ENCODE measurements around the gene ROBO1. TPM values are rescaled to one million over a fixed set of nuclear protein-coding genes. Genes with fewer than 3 reads are reported as not detected.
"Not testable (repeated sequence)": the region's sequence is repeated elsewhere in the genome, so short reads cannot be mapped to it uniquely, and the experiment has no call there.

ROBO1 gene
- total RNA-seq, 1 donor from 2014 or later: 0.16 TPM

GRCh38 chr3:79202471-79203143, 565.2 kb downstream of the ROBO1 start:
- no peak for DNase-seq (ENCODE audit: low spot score)
- intact Hi-C loops (cut with micrococcal nuclease): no loop called here
- Mint-ChIP-seq H3K4me1 (ENCODE audit: low read depth) (no peaks in the 10 kb centered on the region), H3K9me3 (peaks cover 7% of the 10 kb centered on the region), H3K27ac (no peak overlapping the region), H3K4me3 (no peak overlapping the region), H3K36me3 (ENCODE audit: low read depth) (no peaks in the 10 kb centered on the region), H3K27me3 (ENCODE audit: insufficient read depth) (no peaks in the 10 kb centered on the region)

GRCh38 chr3:79200456-79200855, 567.3 kb downstream of the ROBO1 start:
- H3K27me3 Mint-ChIP-seq (ENCODE audit: insufficient read depth): no peaks in the 10 kb centered on the region
- H3K9me3 Mint-ChIP-seq: peaks cover 5% of the 10 kb centered on the region
- no peaks in the 10 kb centered on the region for H3K36me3 Mint-ChIP-seq (ENCODE audit: low read depth)
- no peak overlapping the region for H3K27ac Mint-ChIP-seq
- intact Hi-C loops (cut with micrococcal nuclease): no loop called here
- H3K4me3 Mint-ChIP-seq: no peak overlapping the region
- no peaks in the 10 kb centered on the region for H3K4me1 Mint-ChIP-seq (ENCODE audit: low read depth)
- DNase-seq (ENCODE audit: low spot score): no peak

- DNase-seq (ENCODE audit: low spot score): no peak
- Mint-ChIP-seq H3K4me1 (ENCODE audit: low read depth) (no peaks in the 10 kb centered on the region), H3K4me3 (no peak overlapping the region), H3K27me3 (ENCODE audit: insufficient read depth) (no peaks in the 10 kb centered on the region), H3K9me3 (peaks cover 5% of the 10 kb centered on the region), H3K36me3 (ENCODE audit: low read depth) (no peaks in the 10 kb centered on the region), H3K27ac (no peak overlapping the region)
- intact Hi-C loops (cut with micrococcal nuclease): no loop called here
These were observed 567.8 kb downstream of the ROBO1 start for GRCh38 chr3:79199966-79200365.

- DNase-seq (ENCODE audit: low spot score): no peak
- H3K36me3 Mint-ChIP-seq (ENCODE audit: low read depth): no peaks in the 10 kb centered on the region
These were observed 580.4 kb downstream of the ROBO1 start for GRCh38 chr3:79187426-79187825.

GRCh38 chr3:79184251-79184650, 583.5 kb downstream of the ROBO1 start:
- no peak for DNase-seq (ENCODE audit: low spot score)
- Mint-ChIP-seq H3K27me3 (ENCODE audit: insufficient read depth) (no peaks in the 10 kb centered on the region), H3K36me3 (ENCODE audit: low read depth) (no peaks in the 10 kb centered on the region), H3K4me1 (ENCODE audit: low read depth) (no peaks in the 10 kb centered on the region), H3K4me3 (no peak overlapping the region), H3K9me3 (no peaks in the 10 kb centered on the region), H3K27ac (no peak overlapping the region)
- intact Hi-C loops (cut with micrococcal nuclease): no loop called here

More at GRCh38 chr3:79187426-79187825, 580.4 kb downstream of the ROBO1 start:
- Mint-ChIP-seq H3K27ac (no peak overlapping the region), H3K27me3 (ENCODE audit: insufficient read depth) (no peaks in the 10 kb centered on the region), H3K4me3 (no peak overlapping the region), H3K4me1 (ENCODE audit: low read depth) (no peaks in the 10 kb centered on the region), H3K9me3 (no peaks in the 10 kb centered on the region)
- intact Hi-C loops (cut with micrococcal nuclease): no loop called here

GRCh38 chr3:79183496-79183895, 584.3 kb downstream of the ROBO1 start:
- Mint-ChIP-seq H3K9me3 (no peaks in the 10 kb centered on the region), H3K27me3 (ENCODE audit: insufficient read depth) (no peaks in the 10 kb centered on the region), H3K27ac (no peak overlapping the region), H3K36me3 (ENCODE audit: low read depth) (no peaks in the 10 kb centered on the region), H3K4me3 (no peak overlapping the region), H3K4me1 (ENCODE audit: low read depth) (no peaks in the 10 kb centered on the region)
- intact Hi-C loops (cut with micrococcal nuclease): no loop called here
- no peak for DNase-seq (ENCODE audit: low spot score)

GRCh38 chr3:79178471-79179180, 589.2 kb downstream of the ROBO1 start:
- Mint-ChIP-seq H3K4me1 (ENCODE audit: low read depth) (no peaks in the 10 kb centered on the region), H3K27ac (no peak overlapping the region), H3K9me3 (peaks cover 2% of the 10 kb centered on the region), H3K27me3 (ENCODE audit: insufficient read depth) (no peaks in the 10 kb centered on the region), H3K36me3 (ENCODE audit: low read depth) (no peaks in the 10 kb centered on the region), H3K4me3 (no peak overlapping the region)
- no peak for DNase-seq (ENCODE audit: low spot score)
- intact Hi-C loops (cut with micrococcal nuclease): no loop called here

- H3K27ac Mint-ChIP-seq: no peak overlapping the region
- intact Hi-C loops (cut with micrococcal nuclease): no loop called here
- no peak for DNase-seq (ENCODE audit: low spot score)
- H3K4me1 Mint-ChIP-seq (ENCODE audit: low read depth): no peaks in the 10 kb centered on the region
- H3K36me3 Mint-ChIP-seq (ENCODE audit: low read depth): no peaks in the 10 kb centered on the region
- H3K9me3 Mint-ChIP-seq: peaks cover 2% of the 10 kb centered on the region
- H3K27me3 Mint-ChIP-seq (ENCODE audit: insufficient read depth): no peaks in the 10 kb centered on the region
- no peak overlapping the region for H3K4me3 Mint-ChIP-seq
These were observed 591.9 kb downstream of the ROBO1 start for GRCh38 chr3:79175870-79176269.

GRCh38 chr3:79173259-79173658, 594.5 kb downstream of the ROBO1 start:
- H3K27me3 Mint-ChIP-seq (ENCODE audit: insufficient read depth); H3K36me3 Mint-ChIP-seq (ENCODE audit: low read depth); DNase-seq (ENCODE audit: low spot score); intact Hi-C loops (cut with micrococcal nuclease); H3K4me1 Mint-ChIP-seq (ENCODE audit: low read depth); H3K9me3 Mint-ChIP-seq; H3K4me3 Mint-ChIP-seq; H3K27ac Mint-ChIP-seq: not testable (repeated sequence)

GRCh38 chr3:79172241-79172640, 595.6 kb downstream of the ROBO1 start:
- intact Hi-C loops (cut with micrococcal nuclease): no loop called here
- H3K4me1 Mint-ChIP-seq (ENCODE audit: low read depth): no peaks in the 10 kb centered on the region
- H3K27ac Mint-ChIP-seq: no peak overlapping the region
- no peak for DNase-seq (ENCODE audit: low spot score)
- H3K36me3 Mint-ChIP-seq (ENCODE audit: low read depth): no peaks in the 10 kb centered on the region
- H3K4me3 Mint-ChIP-seq: no peak overlapping the region
- H3K27me3 Mint-ChIP-seq (ENCODE audit: insufficient read depth): no peaks in the 10 kb centered on the region
- peaks cover 2% of the 10 kb centered on the region for H3K9me3 Mint-ChIP-seq

- H3K4me1 Mint-ChIP-seq (ENCODE audit: low read depth): no peaks in the 10 kb centered on the region
- no peak overlapping the region for H3K27ac Mint-ChIP-seq
- intact Hi-C loops (cut with micrococcal nuclease): no loop called here
- H3K9me3 Mint-ChIP-seq: peaks cover 2% of the 10 kb centered on the region
- DNase-seq (ENCODE audit: low spot score): no peak
- no peak overlapping the region for H3K4me3 Mint-ChIP-seq
- H3K27me3 Mint-ChIP-seq (ENCODE audit: insufficient read depth): no peaks in the 10 kb centered on the region
- no peaks in the 10 kb centered on the region for H3K36me3 Mint-ChIP-seq (ENCODE audit: low read depth)
These were observed 597.8 kb downstream of the ROBO1 start for GRCh38 chr3:79170021-79170420.

GRCh38 chr3:79167651-79168416, 600.0 kb downstream of the ROBO1 start:
- H3K4me3 Mint-ChIP-seq: no peak overlapping the region
- intact Hi-C loops (cut with micrococcal nuclease): no loop called here
- H3K36me3 Mint-ChIP-seq (ENCODE audit: low read depth): no peaks in the 10 kb centered on the region
- no peaks in the 10 kb centered on the region for H3K27me3 Mint-ChIP-seq (ENCODE audit: insufficient read depth)
- H3K9me3 Mint-ChIP-seq: no peaks in the 10 kb centered on the region
- H3K4me1 Mint-ChIP-seq (ENCODE audit: low read depth): no peaks in the 10 kb centered on the region
- no peak for DNase-seq (ENCODE audit: low spot score)
- H3K27ac Mint-ChIP-seq: no peak overlapping the region

- Mint-ChIP-seq H3K36me3 (ENCODE audit: low read depth) (no peaks in the 10 kb centered on the region), H3K9me3 (peaks cover 5% of the 10 kb centered on the region), H3K4me3 (no peak overlapping the region), H3K4me1 (ENCODE audit: low read depth) (no peaks in the 10 kb centered on the region), H3K27ac (no peak overlapping the region), H3K27me3 (ENCODE audit: insufficient read depth) (no peaks in the 10 kb centered on the region)
- no peak for DNase-seq (ENCODE audit: low spot score)
- intact Hi-C loops (cut with micrococcal nuclease): no loop called here
These were observed 605.1 kb downstream of the ROBO1 start for GRCh38 chr3:79162653-79163052.
